Inflammatory macrophage (primary cell): ENCODE measurements around the gene POU2F1.
"Not testable (repeated sequence)": the region's sequence is repeated elsewhere in the genome, so short reads cannot be mapped to it uniquely, and the experiment has no call there.

Source experiments
- DNase-seq, 2 donors: peaks; one replicate each; pipeline ENCODE4 v3.0.0-alpha.2; 2020 to 2022

The POU2F1 gene

DNA sequence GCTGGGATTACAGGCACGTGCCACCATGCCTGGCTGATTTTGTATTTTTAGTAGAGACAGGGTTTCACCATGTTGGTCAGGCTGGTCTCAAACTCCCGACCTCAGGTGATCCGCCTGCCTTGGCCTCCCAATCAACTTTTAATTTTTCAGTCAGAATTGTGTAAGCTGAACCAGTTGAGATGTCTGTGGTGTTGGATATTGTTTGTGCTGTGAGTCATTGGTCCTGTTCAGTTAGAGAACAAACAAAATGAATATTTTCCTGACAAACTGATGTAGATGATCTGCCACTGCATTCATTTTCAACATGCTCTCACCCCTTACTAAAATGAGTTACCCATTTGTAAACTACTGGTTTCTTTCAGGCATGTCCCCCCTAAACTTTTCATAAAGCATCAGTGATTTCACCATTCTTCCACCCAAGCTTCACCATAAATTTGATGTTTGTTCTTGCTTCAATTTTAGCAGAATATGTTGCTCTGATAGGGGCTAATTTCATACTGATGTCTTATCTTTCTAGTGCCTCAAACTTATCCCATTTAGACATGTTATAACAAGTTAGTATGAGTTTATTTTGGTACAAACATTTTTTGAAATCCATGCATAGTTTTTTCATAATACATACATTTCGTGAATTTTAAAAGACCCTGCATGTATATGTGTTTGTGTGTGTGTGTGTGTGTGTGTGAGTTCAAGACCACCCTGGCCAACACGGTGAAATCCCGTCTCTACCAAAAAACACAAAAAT, 15.2 kb upstream of the POU2F1 start:
- not testable (repeated sequence) for DNase-seq

DNA sequence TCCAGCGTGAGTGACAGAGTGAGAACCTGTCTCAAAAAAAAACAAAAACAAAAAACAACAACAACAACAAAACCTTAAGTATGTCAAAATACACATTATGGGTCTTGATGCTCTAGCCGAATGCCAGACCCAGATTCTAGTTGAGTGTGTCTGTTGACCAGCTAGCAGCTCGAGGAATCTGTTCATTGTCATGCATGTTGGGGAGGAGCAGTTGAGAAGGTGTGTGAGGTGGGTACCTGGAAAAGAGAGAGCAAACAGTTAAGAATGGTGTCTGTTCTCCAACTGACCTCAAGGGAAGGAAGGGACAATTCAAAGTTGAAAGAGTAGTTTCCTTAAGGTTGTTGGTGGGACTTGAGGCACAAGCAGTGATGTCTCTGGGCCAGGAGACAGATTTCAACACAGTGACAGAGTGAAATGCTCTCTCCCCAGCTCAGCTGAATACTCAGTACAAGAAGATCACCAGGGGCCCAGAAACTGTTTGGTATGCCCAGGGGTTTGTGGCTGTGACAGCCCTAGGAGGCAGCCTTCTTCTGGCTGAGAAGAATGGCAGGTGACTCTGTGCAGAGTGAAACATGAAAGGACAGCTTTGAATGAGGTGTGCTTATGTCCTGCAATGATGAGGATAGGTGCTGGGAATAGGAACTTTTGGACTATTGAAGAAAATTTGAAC, 14.4 kb upstream of the POU2F1 start:
- no peak for DNase-seq

DNA sequence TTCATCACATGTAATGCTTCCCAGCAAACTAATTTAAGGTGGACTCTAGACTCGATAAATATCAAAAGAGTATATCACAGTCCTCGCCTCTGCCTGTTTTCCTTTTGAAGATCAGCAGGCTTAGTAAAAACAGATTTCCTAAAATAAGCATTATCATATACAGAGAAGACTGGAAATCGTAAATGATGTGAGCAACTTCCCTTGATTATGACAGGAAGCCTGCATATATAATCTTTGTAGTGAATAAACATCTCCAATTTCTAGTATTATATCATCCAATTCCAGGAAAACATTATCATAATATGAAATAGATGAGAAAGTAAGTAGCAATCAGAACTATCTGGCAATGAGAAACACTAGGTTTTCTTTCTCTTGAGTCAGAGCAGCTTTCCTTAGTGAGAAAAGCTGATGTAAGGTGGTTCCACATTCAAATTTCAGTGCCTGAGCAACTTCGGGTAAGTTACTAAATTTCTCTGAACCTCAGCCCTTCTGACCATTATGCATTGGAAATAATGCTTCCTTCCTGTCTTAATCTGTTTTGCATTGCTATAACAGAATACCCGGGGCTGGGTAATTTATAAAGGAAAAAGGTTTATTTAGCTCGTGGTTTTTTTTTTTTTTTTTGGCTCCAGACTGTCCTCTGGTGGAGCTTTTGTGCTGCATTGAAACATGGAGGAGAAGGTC, 12.6 kb upstream of the POU2F1 start:
- DNase-seq, result no peak

DNA sequence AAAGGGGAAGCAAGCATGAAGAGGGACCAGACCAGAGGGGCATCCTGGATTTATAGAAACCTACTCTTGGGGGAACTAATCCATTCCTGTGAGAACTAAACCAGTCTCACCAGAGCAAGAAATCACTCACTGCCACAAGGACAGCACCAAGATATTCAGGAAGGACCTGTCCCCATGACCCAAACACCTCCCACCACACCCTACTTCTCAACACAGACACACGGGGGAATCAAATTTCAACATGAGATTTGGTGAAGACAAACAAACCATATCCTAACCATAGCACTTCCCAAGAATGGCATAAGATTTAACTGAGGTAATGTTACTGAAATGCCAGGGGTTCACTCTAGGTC, 12.1 kb upstream of the POU2F1 start:
- DNase-seq, result no peak

DNA sequence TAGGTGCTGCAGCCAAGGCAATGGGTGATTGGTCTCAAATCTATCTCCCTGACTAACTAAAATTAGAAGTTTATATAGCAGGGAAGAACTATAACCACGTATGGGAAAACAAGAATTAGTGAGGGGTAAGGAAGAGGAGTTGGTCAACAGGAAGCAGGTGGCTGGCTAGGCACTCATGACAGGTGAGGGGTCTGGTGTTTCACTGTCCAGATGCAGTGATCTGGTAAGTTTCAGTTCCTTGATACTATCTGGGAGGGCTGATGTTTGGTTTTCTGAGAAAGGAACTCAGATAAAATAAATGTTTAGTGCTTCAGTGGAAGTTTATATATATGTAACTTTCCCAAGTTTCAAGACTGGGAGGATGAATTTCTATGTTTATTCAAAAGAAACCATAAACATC, 11.6 kb upstream of the POU2F1 start:
- DNase-seq, result no peak

DNA sequence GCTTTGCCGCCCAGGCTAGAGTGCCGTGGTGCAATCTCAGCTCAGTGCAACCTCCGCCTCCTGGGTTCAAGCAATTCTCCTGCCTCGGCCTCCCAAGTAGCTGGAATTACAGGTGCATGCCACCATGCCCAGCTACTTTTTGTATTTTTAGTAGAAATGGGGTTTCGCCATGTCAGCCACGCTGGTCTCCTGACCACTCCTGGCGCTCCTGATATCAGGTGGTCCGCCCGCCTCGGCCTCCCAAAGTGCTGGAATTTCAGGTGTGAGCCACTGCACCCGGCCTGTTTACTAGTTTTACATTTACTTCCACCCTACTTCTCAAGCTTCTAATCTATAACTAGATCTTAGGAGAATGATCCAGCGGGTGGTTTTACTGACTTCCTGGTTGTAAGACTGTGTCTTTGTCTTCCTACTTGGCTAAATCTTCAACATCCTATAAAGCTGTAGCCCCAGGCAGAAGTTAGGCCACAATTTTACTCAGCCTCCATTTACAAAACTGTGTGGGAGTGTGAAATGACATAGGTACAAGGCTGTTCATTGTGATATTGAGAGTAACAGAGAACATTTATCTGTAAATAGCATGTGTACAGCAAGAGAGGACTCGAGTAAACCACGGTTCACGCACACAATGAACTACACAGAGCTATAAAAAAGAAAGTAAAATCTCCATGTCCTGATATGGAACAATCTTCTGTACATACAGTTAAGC, 9.6 kb upstream of the POU2F1 start:
- no peak for DNase-seq

DNA sequence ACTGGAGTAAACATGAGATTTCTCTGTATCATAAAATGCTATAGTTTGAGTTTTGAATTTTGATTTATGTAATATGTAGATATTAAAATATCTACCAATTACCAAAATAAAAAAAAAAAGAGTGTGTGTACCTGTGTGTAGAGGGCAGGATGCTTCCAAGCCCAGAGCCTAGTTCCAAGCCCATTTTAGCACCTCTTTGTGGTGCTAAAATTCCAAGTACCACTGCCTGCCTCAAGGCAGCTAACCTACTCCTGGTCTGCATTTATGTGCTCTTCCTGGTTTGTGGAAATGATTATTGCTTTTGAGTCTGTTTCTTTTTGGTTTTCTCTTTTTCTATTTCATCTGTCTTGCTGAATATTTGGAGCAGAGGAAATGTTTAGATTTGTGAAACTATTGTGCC, 8.7 kb upstream of the POU2F1 start:
- DNase-seq, result no peak

DNA sequence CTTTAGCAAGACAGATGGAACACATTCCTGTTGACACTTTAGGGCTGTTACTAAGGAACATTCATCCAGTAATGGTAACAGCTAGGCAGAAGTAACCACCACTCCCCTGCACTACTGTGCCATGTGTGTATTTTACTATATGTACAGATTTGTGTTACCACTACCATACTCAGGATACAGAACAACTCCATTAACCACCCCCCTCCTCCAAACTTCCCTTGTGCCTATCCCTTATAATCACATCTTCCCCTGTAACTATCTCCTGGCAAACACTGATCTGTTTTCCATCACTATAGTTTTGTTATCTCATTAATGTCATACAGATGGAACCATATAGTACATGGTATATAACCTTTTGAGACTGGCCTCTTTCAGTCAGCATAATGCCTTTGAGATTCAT, 3.9 kb upstream of the POU2F1 start:
- DNase-seq, result no peak

DNA sequence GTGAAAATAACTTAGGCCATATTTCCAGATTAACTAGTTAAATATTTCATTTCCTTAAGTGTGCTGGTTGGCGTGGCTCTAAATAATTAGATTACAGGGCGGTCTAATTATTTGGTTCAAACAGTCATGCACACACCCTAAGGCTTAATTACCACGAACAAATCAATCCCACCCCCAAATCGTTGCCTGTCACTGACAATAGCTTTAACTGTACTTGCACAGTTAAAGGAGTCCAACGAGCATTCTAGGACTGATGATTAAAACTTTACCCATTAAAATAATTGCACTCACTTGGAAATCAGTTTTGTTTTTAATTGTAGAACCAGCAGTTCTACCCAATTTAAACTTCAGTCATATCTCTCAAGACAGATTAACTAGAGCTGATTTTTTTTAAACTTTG, 1.5 kb upstream of the POU2F1 start:
- no peak for DNase-seq

DNA sequence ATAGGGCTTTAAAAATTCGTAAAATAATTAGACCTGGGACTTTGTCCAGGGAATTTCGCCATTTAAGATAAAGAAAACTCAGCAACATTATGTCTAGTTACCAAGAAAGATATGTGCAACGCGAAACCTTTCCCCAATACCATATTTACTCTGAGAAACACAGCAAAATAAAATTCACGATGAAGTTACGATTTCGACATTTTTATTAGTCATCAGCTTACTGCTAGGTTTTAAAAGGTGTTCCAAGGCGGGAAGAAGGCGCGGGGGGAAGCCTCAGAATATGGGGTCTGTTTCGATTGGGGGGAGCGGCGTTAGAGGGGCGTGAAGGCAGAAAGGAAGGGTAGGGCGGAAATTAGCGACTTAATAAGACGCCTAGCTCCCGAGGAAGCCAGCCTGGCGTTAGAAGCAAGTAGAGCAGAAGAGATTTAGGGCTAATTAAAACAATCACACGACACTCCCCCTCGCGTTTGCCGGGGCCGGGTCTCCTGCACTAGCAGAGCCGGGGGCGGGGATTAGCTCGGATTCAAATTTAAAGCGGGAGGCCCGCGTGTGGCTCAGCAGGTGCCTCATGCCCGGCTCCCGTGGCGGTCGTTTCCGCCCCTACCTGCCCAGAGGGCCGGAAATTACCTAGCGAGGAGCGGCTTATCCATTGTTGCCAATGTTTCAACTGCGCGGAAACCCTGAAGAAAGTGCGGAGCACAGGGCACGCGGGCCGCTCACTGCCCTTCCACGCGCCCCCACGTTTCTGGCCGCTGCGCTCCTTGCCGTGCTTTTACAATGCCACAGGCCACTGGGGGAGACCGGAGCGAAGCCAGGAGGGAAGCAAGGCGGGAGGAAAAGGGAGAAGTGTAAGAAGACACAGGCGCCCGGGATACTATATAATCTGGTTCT, 795 bp upstream of the POU2F1 start:
- peak; percentile 61 to 77 for DNase-seq

DNA sequence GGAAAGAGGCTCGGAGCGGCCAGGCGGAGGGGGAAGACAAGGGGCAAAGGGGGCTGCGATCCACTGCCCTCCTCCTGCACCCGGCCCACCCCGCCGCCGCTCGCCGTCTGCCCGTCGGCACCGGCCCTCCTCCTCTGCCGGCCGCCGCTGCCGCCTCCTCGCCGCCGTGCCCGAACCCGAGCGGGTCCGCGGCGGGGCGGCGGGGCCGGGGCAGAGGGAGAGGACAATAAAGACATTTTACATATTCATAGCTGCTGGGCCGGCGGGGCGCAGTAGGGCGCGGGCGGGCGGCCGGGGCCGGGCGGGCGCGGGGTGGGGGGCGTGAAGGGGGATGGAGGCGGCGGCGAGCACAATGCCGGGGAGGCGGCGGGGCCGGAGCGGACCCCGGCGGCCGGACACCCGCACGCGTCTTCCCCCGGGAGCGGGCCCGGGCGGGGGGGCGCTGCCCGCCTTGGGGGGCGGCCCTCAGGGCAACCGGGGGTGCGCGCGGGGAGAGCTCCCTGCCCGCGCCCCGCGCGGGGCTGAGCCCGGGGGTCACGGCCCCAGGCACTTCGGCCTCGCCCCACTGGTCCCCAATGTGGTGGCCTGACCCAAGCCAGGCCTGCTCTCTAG, 546 bp downstream of the POU2F1 start:
- DNase-seq, result peak in 1 of 2 donors; percentile 22

DNA sequence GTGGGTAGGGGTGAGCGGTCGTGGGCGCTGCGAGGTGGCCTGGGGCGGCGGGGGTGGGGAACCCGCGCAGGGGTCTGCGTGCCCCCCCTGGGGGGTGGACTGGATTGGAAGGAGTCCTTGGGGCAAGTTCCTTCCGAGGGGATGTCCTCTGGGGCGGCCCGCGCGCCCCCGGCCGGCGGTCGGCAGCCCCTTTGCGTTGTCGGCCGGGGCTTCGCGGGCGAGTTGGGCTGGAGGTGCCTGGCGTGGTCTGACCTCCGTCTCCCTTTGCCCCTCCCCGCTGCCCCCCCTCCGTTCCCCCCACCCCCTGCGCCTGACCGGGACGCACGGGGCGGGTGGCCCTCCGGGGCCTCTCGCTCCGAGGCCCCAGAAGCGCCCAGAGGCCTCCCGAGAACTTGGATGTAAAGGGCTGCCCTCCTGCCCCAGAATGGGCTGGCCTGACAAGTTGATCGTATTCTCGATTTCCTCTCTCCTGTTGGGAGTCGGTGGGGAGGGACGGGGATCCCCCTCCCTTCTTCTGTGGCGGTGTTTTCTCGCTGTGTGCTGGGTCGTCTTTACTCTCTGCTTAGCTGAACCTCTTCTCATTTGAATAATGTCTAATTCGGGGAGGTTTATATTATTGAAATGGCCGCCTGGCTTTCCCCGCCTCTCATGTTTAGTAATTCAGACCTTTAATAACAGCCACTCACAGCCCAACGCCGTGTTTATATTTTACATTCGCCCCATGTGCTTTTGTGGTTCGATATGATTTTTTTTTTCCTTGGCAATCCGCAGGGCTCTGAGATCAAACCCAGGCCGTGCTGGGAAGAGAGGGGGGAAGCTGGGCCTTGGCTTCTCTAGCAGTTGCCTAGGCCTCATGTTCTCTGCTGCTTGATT, 1.3 kb downstream of the POU2F1 start:
- peak; percentile 77 to 78 for DNase-seq

DNA sequence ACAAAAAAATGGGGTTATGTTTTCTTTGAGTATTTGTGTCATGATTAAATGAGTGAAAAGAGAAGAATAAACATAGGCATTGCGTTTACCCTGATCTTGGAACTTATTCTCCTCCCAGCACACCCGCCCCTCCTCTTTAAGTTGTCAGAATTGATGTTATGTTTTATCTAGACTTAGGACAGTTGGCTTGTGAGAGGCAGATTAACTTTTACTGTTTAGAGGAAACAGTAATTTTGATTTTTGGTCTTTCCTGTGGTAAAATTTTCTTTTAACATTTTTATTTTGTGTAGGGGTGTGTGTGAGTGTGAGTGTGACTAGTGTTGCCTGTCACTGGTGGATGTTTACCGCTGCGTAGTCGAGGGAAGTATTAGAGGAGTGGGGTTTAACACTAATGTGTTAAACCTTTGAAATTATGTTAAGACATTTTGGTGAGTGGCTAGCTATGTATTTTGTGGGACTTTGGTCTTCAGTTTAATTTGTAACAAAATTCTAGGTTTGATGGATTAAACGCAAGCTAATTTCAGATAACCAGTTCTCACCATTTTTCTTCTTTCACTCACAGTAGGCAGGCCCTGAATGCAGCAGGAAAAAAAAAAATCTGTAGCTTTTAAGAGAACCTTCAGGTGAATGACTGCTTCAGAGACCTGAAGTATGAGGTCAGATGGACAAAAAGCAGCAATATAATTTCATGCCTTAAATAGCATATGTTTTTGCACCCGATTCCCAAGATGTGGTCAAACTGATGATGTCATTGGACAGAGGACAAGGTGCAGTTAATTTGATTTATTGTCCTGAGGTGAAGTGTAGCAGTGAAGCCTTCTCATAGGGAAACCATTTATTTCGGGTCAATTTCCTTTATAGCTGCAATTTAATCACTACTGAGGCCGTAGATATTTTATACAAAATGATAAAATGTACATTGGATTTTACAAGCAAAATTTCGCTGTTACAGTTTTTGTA, 2.7 kb downstream of the POU2F1 start:
- no peak for DNase-seq

DNA sequence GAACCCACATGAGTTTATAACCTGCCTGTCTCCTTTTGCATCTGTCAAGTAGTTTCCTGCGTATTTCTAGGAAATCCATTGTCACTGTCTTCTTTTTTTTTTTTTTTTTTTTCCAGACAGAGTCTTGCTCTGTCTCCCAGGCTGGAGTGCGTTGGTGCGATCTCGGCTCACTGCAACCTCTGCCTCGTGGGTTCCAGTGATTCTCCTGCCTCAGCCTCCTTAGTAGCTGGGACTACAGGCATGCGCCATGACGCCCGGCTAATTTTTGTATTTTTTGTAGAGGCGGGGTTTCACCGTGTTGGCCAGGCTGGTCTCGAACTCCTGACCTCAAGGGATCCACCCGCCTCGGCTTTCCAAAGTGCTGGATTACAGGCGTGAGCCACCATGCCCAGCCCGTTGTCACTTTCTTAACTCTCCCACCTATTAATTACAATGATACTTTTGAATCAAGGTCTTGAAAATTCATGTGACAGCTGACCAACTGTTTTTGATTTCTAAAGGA, 4.1 kb downstream of the POU2F1 start:
- DNase-seq, result not testable (repeated sequence)

DNA sequence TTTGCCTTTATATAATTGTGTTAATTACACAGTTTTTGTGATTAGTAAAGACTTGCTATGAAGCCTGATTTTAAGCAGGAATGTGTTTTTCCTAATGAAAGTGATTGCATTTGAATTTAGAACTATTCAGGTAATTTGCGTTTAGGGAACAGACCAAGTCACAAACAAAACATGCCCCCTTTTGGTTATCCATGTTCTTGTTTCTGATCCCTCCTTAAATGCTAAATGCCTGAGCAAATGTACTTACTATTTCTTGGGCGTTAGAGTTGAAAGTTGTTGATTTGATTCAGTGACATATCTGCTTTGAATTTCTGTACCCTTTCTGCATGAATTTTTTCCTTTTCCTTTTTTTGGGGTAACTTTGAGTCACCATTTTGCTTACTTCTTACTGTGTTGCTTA, 5.2 kb downstream of the POU2F1 start:
- DNase-seq, result no peak

DNA sequence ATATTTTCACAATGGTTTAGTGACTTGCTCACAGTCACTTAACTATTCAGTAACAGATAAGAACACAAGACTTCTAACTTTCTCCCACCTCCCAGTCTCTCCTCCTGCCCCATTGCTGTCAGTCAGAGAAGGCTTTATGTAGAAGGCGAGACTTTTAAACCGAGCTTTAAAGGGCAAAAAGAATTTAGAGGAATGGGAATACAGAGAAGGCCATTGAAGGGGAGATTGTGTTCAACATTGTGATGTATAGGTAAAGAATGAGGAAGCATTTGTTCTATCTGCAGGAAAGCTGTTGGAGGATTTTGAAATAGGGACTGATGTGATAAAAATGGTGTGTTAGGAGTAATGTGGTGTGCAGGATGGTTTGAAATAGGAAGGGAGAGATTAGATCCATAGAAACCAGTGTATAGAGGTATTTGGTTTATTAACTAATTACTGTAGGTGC, 7.3 kb downstream of the POU2F1 start:
- DNase-seq, result no peak

DNA sequence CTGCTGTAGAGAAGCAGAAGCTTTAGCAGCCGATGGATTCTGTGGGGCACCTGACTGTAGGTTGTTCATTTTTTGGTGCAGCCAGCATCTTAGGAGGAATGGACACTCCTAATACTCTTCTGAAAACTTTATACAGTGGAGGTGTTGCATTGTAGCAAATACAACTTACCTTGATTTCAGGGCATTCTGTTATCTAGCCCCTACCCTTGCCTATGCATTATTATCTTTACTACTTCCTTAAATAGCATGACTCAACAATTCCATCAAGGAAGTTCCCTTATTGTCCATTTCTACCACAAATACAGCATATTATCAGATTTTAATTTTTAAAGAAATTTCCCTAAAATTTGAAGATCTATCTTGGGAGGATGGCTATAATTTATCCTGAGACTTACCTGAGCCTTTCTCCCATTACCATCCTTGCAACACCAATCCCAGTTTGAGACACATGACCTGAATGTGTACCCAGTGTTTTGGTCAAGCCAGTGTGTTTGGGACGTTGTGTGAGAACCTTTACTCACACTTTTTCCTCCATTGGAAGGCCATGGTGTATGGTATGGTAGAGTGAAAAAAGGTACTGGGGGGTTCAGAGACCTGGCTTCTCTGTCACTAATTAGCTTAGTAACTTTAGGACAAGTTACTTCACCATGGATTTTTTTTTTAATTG, 9.2 kb downstream of the POU2F1 start:
- peak; percentile 19 to 49 for DNase-seq

DNA sequence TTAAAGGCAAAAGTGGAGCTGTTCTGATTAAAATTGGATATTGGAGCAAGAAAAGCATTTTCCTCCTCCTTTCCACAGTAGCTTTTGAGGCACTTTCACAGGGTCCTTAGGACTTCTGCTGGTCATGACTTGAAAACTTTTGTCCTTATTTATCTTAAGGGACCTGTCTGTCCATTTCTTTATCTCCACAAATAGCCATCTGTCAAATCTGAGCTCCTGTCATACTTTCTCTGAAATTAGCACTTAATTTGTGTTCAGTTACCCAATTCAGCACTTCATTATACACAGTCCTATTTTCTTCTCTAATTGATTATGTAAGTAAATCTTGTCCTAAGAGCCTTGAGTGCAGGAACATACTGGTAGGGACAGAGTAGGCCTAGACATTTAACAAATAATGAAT, 9.8 kb downstream of the POU2F1 start:
- DNase-seq, result no peak
